ENCODE measurements around the gene MAGEA10.

Gene MAGEA10

GRCh38 chrX:152155766-152156310 is 17.5 kb upstream of the MAGEA10 start:
- TF ChIP-seq, protein P1, sequence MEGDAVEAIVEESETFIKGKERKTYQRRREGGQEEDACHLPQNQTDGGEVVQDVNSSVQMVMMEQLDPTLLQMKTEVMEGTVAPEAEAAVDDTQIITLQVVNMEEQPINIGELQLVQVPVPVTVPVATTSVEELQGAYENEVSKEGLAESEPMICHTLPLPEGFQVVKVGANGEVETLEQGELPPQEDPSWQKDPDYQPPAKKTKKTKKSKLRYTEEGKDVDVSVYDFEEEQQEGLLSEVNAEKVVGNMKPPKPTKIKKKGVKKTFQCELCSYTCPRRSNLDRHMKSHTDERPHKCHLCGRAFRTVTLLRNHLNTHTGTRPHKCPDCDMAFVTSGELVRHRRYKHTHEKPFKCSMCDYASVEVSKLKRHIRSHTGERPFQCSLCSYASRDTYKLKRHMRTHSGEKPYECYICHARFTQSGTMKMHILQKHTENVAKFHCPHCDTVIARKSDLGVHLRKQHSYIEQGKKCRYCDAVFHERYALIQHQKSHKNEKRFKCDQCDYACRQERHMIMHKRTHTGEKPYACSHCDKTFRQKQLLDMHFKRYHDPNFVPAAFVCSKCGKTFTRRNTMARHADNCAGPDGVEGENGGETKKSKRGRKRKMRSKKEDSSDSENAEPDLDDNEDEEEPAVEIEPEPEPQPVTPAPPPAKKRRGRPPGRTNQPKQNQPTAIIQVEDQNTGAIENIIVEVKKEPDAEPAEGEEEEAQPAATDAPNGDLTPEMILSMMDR (IDR thresholded peaks at IDR 0.05; ENCODE audit: extremely low read depth, missing control alignments): no peak
- no peak for DNase-seq (ENCODE audit: low spot score)

DNA sequence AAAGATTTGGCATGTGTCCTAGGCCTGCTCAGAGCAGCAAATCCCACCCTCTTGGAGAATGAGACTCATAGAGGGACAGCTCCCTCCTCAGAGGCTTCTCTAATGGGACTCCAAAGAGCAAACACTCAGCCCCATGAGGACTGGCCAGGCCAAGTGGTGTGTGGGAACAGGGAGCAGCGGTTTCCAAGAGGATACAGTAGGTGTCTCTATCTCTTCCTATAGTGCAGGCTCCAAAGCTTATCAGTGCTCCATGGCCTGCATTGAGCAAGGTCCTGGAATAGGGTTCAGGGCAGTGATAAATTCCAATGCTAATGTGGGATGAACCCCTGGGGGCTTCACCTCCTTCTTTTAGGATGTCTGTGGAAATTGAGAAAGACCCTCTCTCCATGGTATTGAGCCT is 15.7 kb upstream of the MAGEA10 start:
- TF ChIP-seq, protein P1 (IDR thresholded peaks at IDR 0.05; ENCODE audit: extremely low read depth, missing control alignments): no peak
- DNase-seq (ENCODE audit: low spot score): no peak

DNA sequence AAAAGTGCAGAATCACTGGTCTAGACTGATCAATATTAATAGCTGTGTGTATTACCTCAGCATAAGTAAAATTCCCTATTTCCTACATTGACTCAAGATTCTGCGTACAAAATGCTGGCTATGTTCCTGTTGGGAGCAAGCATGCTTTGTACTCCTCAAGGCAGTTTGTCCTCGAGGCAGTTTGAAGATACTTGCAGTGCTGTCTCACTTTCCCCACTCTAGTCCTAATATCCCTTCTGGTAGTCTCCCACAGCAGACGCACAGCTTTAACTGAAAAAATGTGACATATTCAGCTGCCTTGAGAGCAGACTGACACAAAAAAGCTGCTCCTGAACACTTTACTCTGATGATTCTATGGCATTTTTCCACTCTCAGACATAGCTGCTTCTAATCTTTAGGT is 12.9 kb upstream of the MAGEA10 start:
- TF ChIP-seq, protein P1 (IDR thresholded peaks at IDR 0.05; ENCODE audit: extremely low read depth, missing control alignments): no peak
- no peak for DNase-seq (ENCODE audit: low spot score)

GRCh38 chrX:152149648-152150047 is 11.3 kb upstream of the MAGEA10 start:
- no peak for DNase-seq (ENCODE audit: low spot score)
- TF ChIP-seq, protein P1 (IDR thresholded peaks at IDR 0.05; ENCODE audit: extremely low read depth, missing control alignments): no peak

DNA sequence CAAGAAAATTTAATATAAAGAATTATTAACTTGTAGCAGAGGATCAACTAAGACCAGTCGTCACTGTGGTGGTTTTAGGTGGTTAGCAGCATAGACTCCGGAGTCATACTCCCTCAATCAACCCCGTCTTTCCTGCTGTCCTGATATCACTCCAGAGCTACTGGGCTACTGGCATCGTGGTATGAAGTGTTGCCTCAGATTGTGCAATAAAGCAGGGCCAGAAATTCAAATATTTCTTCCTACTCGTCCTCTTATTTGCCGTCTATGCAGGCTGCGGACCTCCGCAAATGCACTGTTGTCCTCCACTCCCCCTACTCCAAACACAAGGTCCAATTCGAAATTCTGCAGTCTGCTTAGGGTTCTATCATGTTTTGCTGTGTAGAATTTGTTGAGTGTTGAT is 1.2 kb upstream of the MAGEA10 start:
- TF ChIP-seq, protein P1 (IDR thresholded peaks at IDR 0.05; ENCODE audit: extremely low read depth, missing control alignments): no peak
- DNase-seq (ENCODE audit: low spot score): no peak

GRCh38 chrX:152137771-152138387 is 498 bp downstream of the MAGEA10 start:
- TF ChIP-seq, protein P1 (IDR thresholded peaks at IDR 0.05; ENCODE audit: extremely low read depth, missing control alignments): no peak
- DNase-seq (ENCODE audit: low spot score): no peak

DNA sequence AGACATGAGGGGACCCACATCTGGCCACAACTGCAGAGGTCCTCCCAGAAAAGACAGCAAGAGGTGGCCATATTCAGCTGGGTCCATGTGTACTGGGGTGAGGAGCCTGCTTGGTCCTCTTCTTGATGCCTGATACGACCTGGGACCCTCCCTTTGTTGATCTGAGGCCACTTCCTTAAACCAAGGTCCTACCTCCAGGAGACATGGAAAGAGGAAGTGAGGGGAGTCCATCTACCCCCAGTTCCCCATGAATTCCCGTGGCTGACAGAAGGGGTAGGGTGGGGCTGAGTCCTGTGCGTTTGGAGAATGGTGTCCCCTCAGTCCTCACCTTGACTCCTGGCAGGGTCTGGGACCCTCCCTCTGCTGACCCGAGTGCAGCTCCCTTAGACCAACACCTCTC is 2.1 kb downstream of the MAGEA10 start:
- TF ChIP-seq, protein P1 (IDR thresholded peaks at IDR 0.05; ENCODE audit: extremely low read depth, missing control alignments): no peak
- no peak for DNase-seq (ENCODE audit: low spot score)
